HEK293 (cell line): ENCODE measurements around the gene DNAH1.

Experiments used
- ZBTB10 ChIP-seq: fragments of 450-650 bp; formaldehyde crosslinking; IDR thresholded peaks from 2 replicates; pipeline ENCODE4 v1.5.1; 2016; ENCODE audit warnings: missing biosample characterization, missing genetic modification characterization
- ZNF416 ChIP-seq: fragments of 450-650 bp; formaldehyde crosslinking; IDR thresholded peaks from 2 replicates; pipeline ENCODE4 v1.5.1; 2016; ENCODE audit warnings: missing biosample characterization, missing genetic modification characterization

GRCh38 chr3:52353291-52353855 is 37.3 kb downstream of the DNAH1 start:
- TF ChIP-seq ZNF416 (tag by site-specific recombination) (no peak), ZBTB10 (tag by site-specific recombination) (no peak)
